GM19023 (cell line): ENCODE data around the gene AUH.
A peak's percentile ranks its signal among the peaks of the same experiment; 100 is the strongest.

ENCODE experiments used
- ATAC-seq: cut with Tn5 transposase; IDR thresholded peaks from one replicate; pipeline ENCODE4 v1.9.1; 2021; ENCODE audit warnings: mild to moderate bottlenecking, moderate library complexity; ENCODE audit not compliant: unreplicated experiment

AUH gene

DNA sequence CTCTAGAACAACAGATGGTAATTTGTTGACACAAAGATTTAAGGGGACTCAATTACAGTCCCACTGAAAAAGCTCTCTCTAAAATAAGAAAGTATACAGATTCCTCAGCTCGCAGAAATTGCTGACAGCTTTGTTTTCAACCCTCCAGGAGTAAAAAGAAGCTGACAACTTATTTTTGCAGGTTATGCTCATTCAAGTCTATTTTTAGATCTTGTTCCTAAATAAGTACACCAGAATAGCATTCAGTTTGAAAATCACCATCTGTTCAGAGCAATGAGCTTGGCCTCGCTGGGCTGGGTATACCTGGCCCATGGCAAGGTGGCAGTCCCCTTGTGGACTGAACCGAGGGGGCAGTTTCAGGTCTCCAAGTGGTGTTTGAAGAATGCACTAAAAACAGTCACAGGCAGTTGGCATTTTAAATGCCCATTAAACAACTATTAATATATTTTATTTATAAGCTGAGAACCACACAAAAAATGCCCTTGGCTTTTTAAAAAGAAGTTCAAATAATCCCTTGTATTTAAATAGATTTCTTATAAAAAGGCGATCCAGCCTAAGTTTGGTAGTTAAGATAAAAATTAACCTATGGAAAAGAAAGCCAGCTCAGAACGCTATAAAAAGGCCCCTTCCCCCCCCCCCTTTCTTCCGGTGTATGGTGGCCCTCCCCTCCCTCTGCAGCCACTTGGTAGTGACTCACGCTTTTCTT is 169.2 kb downstream of the AUH start:
- no peak for ATAC-seq

GRCh38 chr9:91191411-91192380 is 170.0 kb downstream of the AUH start:
- peak; percentile 34 for ATAC-seq

DNA sequence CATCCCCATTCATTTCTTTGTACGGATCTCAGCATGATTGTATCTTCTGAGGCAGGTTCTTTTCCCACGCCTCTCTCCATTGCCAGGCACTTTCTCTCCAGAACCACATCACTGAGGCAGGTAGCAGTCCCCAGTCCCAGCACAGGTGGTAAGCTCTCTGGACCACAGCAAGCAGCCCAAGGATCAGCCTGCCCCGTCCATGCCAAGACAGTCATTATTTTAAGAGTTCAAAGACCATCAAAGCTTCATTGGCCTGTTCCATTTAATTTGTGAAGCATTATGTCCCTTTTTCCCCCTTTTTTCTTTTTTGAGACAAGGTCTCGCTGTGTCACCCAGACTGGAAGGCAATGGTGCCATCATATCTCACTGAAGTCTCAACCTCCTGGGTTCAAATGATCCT is 171.7 kb downstream of the AUH start:
- no peak for ATAC-seq

GRCh38 chr9:91188719-91189590 is 172.8 kb downstream of the AUH start:
- ATAC-seq = no peak

DNA sequence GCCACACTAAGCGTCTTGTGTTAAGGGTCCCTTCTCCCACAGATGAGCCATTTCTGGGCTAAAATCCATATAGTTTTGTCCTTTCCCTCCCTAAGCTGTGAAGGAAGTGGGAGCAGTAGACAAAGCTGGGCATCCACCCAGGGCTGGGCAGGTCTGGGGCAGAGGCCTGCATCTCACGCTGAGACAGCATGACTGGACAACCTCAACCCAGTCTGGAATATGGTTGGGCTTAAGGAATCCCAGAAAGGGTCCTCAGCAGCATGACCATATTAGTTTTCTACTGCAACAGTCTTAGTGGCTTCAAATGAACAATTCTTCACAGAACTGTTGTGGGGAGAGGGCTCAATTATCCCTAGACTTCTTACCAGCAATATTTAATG is 173.8 kb downstream of the AUH start:
- no peak for ATAC-seq

DNA sequence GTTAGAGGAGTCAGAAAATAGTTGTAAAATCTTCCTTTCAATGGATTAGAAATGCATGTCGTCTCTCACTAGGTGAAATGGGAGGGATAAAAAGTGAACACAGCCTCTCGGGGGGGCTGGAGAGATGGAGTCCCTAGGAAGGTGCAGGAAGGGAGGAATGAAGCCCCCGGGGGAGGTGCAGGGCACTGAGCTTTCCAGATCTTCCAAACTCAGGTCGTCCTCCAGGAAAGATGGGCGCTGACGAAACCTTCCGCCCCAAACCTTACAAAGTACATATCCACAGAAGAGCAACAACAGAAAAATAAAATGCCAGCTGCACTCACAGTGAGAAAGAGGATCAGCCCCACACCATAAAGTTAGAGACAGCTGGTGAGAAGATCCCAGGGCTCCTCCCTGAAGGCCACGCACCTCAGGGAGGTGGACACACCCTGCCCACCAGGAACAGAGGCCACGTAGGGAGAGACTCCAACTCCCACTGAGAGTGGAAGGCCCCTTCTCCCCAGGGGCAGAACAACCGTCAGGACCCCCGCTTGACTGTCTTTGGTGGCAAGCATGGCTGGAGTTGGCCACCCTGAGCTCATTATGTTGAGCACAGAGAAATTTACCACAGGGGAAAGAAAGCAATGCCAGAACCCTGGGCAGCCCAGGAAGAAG is 174.3 kb downstream of the AUH start:
- no peak for ATAC-seq

DNA sequence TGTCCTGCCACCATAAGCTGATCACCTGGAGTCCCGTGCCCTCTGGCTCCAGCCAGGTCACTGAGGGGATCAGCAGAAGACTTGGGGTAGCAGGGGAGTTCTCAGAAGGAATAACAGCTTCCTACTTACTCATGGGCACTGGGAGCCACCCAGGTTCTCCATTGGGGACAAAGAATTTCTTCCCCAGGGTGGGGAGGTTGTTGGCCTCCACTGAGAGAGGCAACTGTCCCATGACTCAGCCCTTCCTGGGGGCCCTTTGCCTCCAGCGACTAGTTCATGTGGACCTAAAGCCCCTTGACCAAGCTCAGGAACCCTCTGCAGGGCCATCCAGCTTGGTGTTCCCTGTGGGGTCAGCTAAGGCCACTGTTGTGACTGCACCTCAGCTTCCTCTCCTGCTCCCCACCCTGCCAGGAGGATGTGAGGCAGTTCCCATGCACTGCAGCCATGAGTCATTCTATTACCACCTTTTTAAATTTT is 175.0 kb downstream of the AUH start:
- no peak for ATAC-seq

GRCh38 chr9:91185193-91185886 is 176.4 kb downstream of the AUH start:
- ATAC-seq = no peak

- ATAC-seq = no peak
Measured at GRCh38 chr9:91182429-91183225, 179.1 kb downstream of the AUH start.

GRCh38 chr9:91181541-91181940 is 180.2 kb downstream of the AUH start:
- no peak for ATAC-seq

- no peak for ATAC-seq
Measured at GRCh38 chr9:91180930-91181268, 180.8 kb downstream of the AUH start.

DNA sequence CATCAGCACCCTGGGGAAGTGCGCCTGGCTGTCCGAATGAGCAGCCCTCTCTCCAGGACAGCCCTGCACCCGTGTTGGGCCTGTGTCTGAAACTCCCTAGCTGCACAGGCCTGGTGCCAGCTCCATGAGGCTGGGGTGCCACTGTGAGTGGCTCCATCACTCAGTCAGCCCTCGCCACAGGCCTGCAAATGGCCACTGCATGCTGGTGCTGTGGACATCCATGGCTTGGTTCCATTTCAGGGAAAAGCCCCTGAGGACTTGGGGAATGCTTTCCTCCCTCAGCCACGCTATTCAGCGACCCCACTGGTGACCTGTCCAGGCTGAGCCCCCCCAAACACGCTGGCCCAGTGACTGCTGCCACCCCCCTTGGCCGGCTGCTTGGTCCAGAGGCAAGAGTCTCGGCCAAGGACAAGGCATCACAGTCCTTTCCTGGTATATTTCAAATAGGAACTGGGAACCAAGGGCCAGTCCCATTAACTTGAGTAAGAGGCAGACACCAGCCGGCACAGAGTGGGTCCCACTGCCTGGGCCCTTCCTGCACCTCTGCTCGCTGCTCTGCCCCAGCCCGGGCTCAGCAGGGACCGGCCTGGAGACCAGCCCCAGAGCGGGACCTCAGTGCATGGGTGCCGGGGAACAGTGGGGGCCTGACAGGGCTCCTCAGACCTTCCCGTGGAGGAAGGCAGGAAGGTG is 181.3 kb downstream of the AUH start:
- ATAC-seq = no peak

DNA sequence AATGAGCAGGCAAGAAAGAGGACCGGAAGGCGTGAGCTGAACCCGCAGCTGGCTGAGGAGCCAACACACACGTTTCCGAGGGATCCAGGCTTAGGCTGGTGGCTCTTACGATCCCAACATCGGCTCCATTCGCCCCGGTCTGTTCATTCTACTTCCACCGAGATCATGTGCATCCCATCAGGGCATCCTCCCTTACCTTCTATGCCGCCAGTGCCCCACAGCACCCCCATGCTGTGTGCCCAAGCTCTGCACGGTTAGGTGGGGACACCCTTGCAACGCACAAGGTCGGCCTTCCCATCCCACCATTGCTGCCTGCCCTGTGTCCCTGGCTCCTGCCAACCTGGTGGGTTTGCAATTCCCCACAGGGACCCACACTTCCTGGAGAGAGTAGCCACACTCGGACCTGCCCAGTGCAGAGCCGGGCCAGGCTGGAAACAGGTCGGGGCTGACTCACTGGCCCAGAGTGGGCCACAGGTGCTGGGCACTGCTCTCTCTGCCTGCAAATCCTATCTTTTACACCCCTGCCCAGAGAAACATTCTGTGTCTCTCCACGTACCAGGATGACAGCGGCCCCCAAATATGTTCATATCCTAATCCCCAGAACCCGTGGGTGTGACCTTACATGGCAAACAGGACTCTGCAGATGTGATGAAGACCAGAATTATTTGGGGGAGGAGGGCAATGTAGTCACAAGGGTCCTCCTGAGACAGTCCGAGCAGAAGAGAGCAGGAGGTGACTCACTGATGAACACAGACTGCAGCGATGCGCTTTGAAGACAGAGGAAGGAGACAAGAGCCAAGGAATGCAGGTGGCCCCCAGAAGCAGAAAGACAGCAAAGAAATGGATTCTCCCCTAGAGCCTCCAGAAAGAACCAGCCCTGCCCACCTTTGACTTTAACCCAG is 182.2 kb downstream of the AUH start:
- ATAC-seq = no peak

GRCh38 chr9:91178281-91179236 is 183.2 kb downstream of the AUH start:
- no peak for ATAC-seq

GRCh38 chr9:91177661-91178280 is 183.9 kb downstream of the AUH start:
- ATAC-seq = no peak

DNA sequence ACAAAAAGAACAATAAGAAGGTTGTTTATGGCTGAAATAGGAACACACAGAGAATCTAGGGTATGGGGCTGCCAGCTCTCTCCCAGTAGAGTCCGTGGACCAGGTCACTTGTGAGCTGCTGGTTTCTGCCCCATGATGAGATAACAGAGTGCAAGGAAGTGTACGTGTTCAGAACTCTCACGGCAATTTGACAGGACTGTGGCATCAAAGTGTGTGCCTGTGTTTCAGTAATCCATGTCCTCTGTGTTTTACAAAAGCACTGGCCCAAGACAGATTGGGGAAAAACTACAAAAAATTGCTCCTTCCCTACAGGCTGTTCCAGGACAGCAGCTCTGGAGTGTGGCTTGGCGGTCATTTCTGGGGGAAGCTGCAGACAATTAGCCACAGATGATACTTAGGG is 184.6 kb downstream of the AUH start:
- no peak for ATAC-seq
